ENCODE measurements around the gene ADCY9. TPM values are rescaled to one million over a fixed set of nuclear protein-coding genes. Genes with fewer than 3 reads are reported as not detected.

The ADCY9 gene
- total and polyA plus RNA-seq, 10 donors = 0.70 to 23.0 (median 11.8) TPM

DNA sequence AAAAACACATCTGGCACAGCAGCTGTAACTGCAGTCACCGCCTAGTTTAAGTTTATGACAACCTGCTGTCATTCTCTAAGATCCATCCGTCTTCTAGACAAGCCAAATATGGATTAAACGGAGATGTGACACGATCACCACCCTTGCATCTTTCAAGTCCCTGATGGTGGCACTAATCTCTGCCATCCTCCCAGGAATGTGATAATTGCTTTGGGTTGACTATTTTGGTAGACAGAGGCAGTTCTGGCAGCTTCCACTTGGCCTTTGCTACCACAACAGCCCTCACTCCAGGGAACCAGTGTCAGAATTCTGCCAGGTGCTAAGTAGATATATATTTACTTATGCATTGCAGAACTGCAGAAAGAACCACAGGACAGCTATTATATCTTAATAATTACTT lies 81.3 kb downstream of the ADCY9 start:
- WGBS, 5 donors = 89 to 96% (median 95%) methylated on average over 4 of the region's 4 CpGs
- no peak for DNase-seq
- H3K36me3 ChIP-seq = no peaks in the 10 kb centered on the region
- intact Hi-C loops (cut with DNase I; ENCODE audit: low total_unique reads) = no loop called here
- H3K9me3 ChIP-seq = no peaks in the 10 kb centered on the region
- TF ChIP-seq POLR2AphosphoS5 (IDR thresholded peaks at IDR 0.05) = no peak
- TF ChIP-seq POLR2A (IDR thresholded peaks at IDR 0.05) = no peak
- no peak for TF ChIP-seq CTCF (IDR thresholded peaks at IDR 0.05 in 8 of 11, conservative IDR thresholded peaks at IDR 0.05 in 3 of 11)
- H3K4me1 ChIP-seq = peaks cover 0 to 28% (median 6%) of the 10 kb centered on the region in 6 donors
- H3K27me3 ChIP-seq (replicated peaks in 1 of 7) = no peaks in the 10 kb centered on the region
- H3K4me3 ChIP-seq = no peak overlapping the region
- H3K27ac ChIP-seq = no peak overlapping the region

DNA sequence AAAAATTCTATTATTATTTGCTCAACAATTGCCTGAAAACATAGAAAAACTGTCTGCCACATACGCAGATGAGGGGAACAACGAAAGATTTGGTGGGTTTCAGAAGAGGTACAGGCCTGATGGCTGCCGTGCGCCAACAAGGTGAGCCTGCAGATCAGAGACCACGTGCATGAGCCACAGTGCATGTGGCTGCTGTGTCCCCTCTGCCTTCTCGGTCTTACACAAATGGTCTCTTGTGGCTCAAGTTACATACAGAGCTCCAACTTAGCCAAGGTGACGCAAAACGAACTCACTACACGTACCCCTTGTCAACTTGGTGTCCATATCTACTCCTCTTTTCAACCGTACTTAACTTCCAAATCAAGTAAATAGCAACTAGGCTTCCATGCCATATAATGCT lies 82.3 kb downstream of the ADCY9 start:
- Histone ChIP-seq H3K27ac (no peak overlapping the region), H3K27me3 (replicated peaks in 1 of 7) (no peaks in the 10 kb centered on the region), H3K4me1 (peaks cover 0 to 32% (median 6%) of the 10 kb centered on the region in 6 donors), H3K4me3 (no peak overlapping the region), H3K36me3 (no peaks in the 10 kb centered on the region), H3K9me3 (no peaks in the 10 kb centered on the region)
- WGBS, 5 donors = 91 to 96% (median 95%) methylated on average over 10 of the region's 10 CpGs
- no peak for DNase-seq
- intact Hi-C loops (cut with DNase I; ENCODE audit: low total_unique reads) = no loop called here
- TF ChIP-seq POLR2A (IDR thresholded peaks at IDR 0.05) (no peak), POLR2AphosphoS5 (IDR thresholded peaks at IDR 0.05) (no peak), CTCF (IDR thresholded peaks at IDR 0.05 in 8 of 11, conservative IDR thresholded peaks at IDR 0.05 in 3 of 11) (no peak)

- TF ChIP-seq POLR2A (IDR thresholded peaks at IDR 0.05) (no peak), CTCF (IDR thresholded peaks at IDR 0.05 in 8 of 11, conservative IDR thresholded peaks at IDR 0.05 in 3 of 11) (no peak), POLR2AphosphoS5 (IDR thresholded peaks at IDR 0.05) (peak in 1 of 3 donors; percentile 22)
- H3K36me3 ChIP-seq = no peaks in the 10 kb centered on the region
- intact Hi-C loops (cut with DNase I; ENCODE audit: low total_unique reads) = no loop called here
- 12 to 27% (median 19%) methylated on average over 13 of the region's 13 CpGs for WGBS, 5 donors
- H3K4me1 ChIP-seq = peaks cover 0 to 32% (median 6%) of the 10 kb centered on the region in 6 donors
- peak; percentile 88 for DNase-seq
- no peaks in the 10 kb centered on the region for H3K9me3 ChIP-seq
- peak overlapping the region in 1 of 8 donors; percentile 3 for H3K4me3 ChIP-seq
- no peaks in the 10 kb centered on the region for H3K27me3 ChIP-seq (replicated peaks in 1 of 7)
- H3K27ac ChIP-seq = no peak overlapping the region
Measured at GRCh38 chr16:4032768-4033167, 83.5 kb downstream of the ADCY9 start.

DNA sequence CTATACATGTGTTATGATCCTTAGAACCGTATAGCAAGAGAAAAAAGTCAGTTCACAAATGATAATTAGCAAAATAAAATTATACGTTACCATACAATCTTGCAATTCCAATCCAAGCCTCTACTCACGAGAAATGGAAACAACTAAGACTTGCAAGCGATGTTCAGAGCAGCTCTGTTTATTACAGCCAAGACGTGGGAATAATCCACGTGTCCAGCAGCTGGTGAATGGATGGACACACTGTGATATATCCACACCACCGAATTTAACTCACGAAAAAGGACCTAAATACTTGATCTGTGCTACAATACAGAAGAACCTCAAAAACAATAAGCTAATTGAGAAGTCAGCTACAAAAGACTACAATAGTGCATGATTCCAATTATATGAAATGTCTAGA lies 88.1 kb downstream of the ADCY9 start:
- H3K9me3 ChIP-seq = peaks cover 0 to 6% (median 0%) of the 10 kb centered on the region in 8 donors
- no peak for DNase-seq
- no peak overlapping the region for H3K4me3 ChIP-seq
- intact Hi-C loops (cut with DNase I; ENCODE audit: low total_unique reads) = no loop called here
- H3K27me3 ChIP-seq (replicated peaks in 1 of 7) = no peaks in the 10 kb centered on the region
- H3K36me3 ChIP-seq = no peaks in the 10 kb centered on the region
- WGBS, 5 donors = 89 to 97% (median 91%) methylated on average over 8 of the region's 8 CpGs
- H3K4me1 ChIP-seq = peaks cover 0 to 29% (median 7%) of the 10 kb centered on the region in 6 donors
- no peak overlapping the region for H3K27ac ChIP-seq
- TF ChIP-seq CTCF (IDR thresholded peaks at IDR 0.05 in 8 of 11, conservative IDR thresholded peaks at IDR 0.05 in 3 of 11) = no peak

Measured in spleen (tissue), 11 donors.